PFSK-1 (cell line): ENCODE measurements around the gene ITGA6.

ENCODE experiments used
- POLR2AphosphoS5 ChIP-seq: IDR thresholded peaks from 2 replicates; pipeline ENCODE4 v1.6.1; 2012; ENCODE audit warnings: low read depth, mild to moderate bottlenecking, control low read depth, low read length, moderate library complexity
- REST ChIP-seq, 2 experiments: IDR thresholded peaks; 2 replicates each; pipeline versions ENCODE4 v1.6.1 to v1.8.0; 2011 to 2012; ENCODE audit warnings: low read depth in 2 of 2, low read length in 2 of 2, control low read depth in 1 of 2, inconsistent platforms in 1 of 2, mild to moderate bottlenecking in 1 of 2, moderate library complexity in 1 of 2; ENCODE audit not compliant: insufficient read depth in 1 of 2
- SIN3A ChIP-seq: IDR thresholded peaks from 2 replicates; pipeline ENCODE4 v1.6.1; 2012; ENCODE audit warnings: mild to moderate bottlenecking, low read length, moderate library complexity, borderline replicate concordance; ENCODE audit not compliant: insufficient read depth
- TAF1 ChIP-seq: IDR thresholded peaks from 2 replicates; pipeline ENCODE4 v1.6.1; 2012; ENCODE audit warnings: low read length, control low read depth, borderline replicate concordance; ENCODE audit not compliant: insufficient read depth

GRCh38 chr2:172427256-172427989 is at the start of gene ITGA6:
- TF ChIP-seq REST (IDR thresholded peaks at IDR 0.05; ENCODE audit: insufficient read depth in 1 of 2, low read depth in 2 of 2, low read length in 2 of 2) (no peak), POLR2AphosphoS5 (no peak), SIN3A (no peak), TAF1 (no peak)
